ENCODE measurements around the gene EIF4G3. TPM values are rescaled to one million over a fixed set of nuclear protein-coding genes. Genes with fewer than 3 reads are reported as not detected.
A peak's percentile ranks its signal among the peaks of the same experiment; 100 is the strongest.

Gene EIF4G3
- total RNA-seq, 1 experiment from 2014 or later, result 72.0 TPM

GRCh38 chr1:21089731-21090130 lies 87.0 kb downstream of the EIF4G3 start:
- Histone ChIP-seq H4K5ac (ENCODE audit: insufficient read length, low read depth, low read length) (no peak overlapping the region), H3K4me2 (ENCODE audit: insufficient read depth, insufficient read length, low read length) (no peak overlapping the region), H3K23ac (ENCODE audit: insufficient read length, low read depth, low read length) (no peak overlapping the region), H3K79me1 (ENCODE audit: insufficient read depth, low read depth, low read length, poor library complexity, severe bottlenecking) (peaks cover 8% of the 10 kb centered on the region), H3K4ac (ENCODE audit: low read depth, low read length) (no peak overlapping the region), H4K91ac (ENCODE audit: insufficient read length, low read depth, low read length) (no peak overlapping the region), H3K23me2 (ENCODE audit: insufficient read length, low read depth, low read length, poor library complexity, severe bottlenecking) (no peaks in the 10 kb centered on the region), H3K18ac (ENCODE audit: insufficient read length, low read depth, low read length) (no peak overlapping the region), H3K9ac (ENCODE audit: extremely low read depth, insufficient read length, low read length) (no peak overlapping the region), H3K79me2 (ENCODE audit: insufficient read depth, low read length) (no peaks in the 10 kb centered on the region; the same call in 1 of the 2 replicates), H4K8ac (replicated peaks; ENCODE audit: insufficient read length, low read depth, low read length) (no peak overlapping the region), H2BK20ac (ENCODE audit: low read depth, low read length, poor library complexity, severe bottlenecking) (no peak overlapping the region), H2AK5ac (ENCODE audit: insufficient read length, low read length) (no peak overlapping the region), H3K27ac (ENCODE audit: insufficient read length, low read depth, low read length) (no peak overlapping the region), H2BK12ac (ENCODE audit: insufficient read length, low read depth, low read length) (no peak overlapping the region), H2AFZ (ENCODE audit: low read length) (no peak overlapping the region), H3T11ph (ENCODE audit: low read length) (no peak overlapping the region), H3K14ac (ENCODE audit: insufficient read depth, low read length) (no peak overlapping the region), H3K56ac (ENCODE audit: insufficient read length, low read depth, low read length) (no peak overlapping the region), H3K27me3 (ENCODE audit: insufficient read depth, low read length) (no peaks in the 10 kb centered on the region), H2BK15ac (ENCODE audit: low read depth, low read length) (no peak overlapping the region), H3K4me1 (ENCODE audit: insufficient read depth, low read length) (no peaks in the 10 kb centered on the region), H4K20me1 (ENCODE audit: control insufficient read depth, insufficient read depth, insufficient read length) (no peaks in the 10 kb centered on the region), H3K9me3 (ENCODE audit: control insufficient read depth, low read depth, low read length) (no peaks in the 10 kb centered on the region), H2BK120ac (ENCODE audit: low read depth, low read length, poor library complexity, severe bottlenecking) (no peak overlapping the region), H2BK5ac (ENCODE audit: insufficient read length, low read length) (no peak overlapping the region)
- H3K4me1 Mint-ChIP-seq, result peaks cover 5 to 11% of the 10 kb centered on the region in 2 experiments; a peak in 3 of 4 replicates
- no peak overlapping the region for H3K4me3 Mint-ChIP-seq
- no peaks in the 10 kb centered on the region for H3K27me3 Mint-ChIP-seq (ENCODE audit: low read depth)
- TF ChIP-seq CTCF (conservative IDR thresholded peaks at IDR 0.05), result no peak
- peaks cover 5 to 12% of the 10 kb centered on the region in 2 experiments; a peak in 3 of 5 replicates for H3K9me3 Mint-ChIP-seq
- DNase-seq, result no peak
- H3K27ac Mint-ChIP-seq, result peak overlapping the region in 1 of 3 experiments; percentile 50; a peak in 2 of 7 replicates
- H3K36me3 Mint-ChIP-seq (ENCODE audit: insufficient read depth in 1 of 3, low read depth in 3 of 3), result peaks cover 15 to 36% (median 32%) of the 10 kb centered on the region in 3 experiments
